Upper lobe of left lung (tissue), 4 donors: ENCODE data around the gene HPSE2.

Source experiments
- CTCF ChIP-seq, 6 experiments: fragments of 450-650 bp in 4 of 6; fragments of 200-600 bp in 2 of 6; sonication (generic) in 2 of 6; IDR thresholded peaks; one replicate each; pipeline ENCODE4 v1.5.1; 2016 to 2019; ENCODE audit warnings: antibody characterized with exemption in 6 of 6
- POLR2A ChIP-seq, 4 donors: fragments of 450-650 bp; IDR thresholded peaks; one replicate each; pipeline ENCODE4 v1.5.1; 2016 to 2017; ENCODE audit warnings: antibody characterized with exemption in 4 of 4, mild to moderate bottlenecking in 2 of 4

GRCh38 chr10:98949306-98949705 lies 286.3 kb downstream of the HPSE2 start:
- no peak for TF ChIP-seq POLR2A (IDR thresholded peaks at IDR 0.05)
- no peak for TF ChIP-seq CTCF (IDR thresholded peaks at IDR 0.05)
